ENCODE measurements around the gene TAS2R30. TPM values are rescaled to one million over a fixed set of nuclear protein-coding genes. Genes with fewer than 3 reads are reported as not detected.

TAS2R30 gene
- total and polyA plus RNA-seq, 2 donors (not counting 1 experiment from before 2014, with no cell fraction given), result 9.5 TPM; not detected in 1

GRCh38 chr12:11085419-11085818, 49.0 kb downstream of the TAS2R30 start:
- DNase-seq, result peak; percentile 22
- peaks cover 4% of the 10 kb centered on the region in 2 donors for H3K4me1 ChIP-seq (ENCODE audit: control insufficient read depth in 2 of 2, insufficient read depth in 2 of 2, low read length in 2 of 2)
- no peak overlapping the region for H2AFZ ChIP-seq (ENCODE audit: insufficient read depth, low read depth, low read length, poor library complexity, severe bottlenecking)
- CTCF ChIA-PET, result interaction anchor here (1.1 kb wide), 1 partner anchor 16 kb away, joined by 4 read pairs; no protein-coding TSS in a partner anchor
- Mint-ChIP-seq H3K27me3 (no peaks in the 10 kb centered on the region), H3K27ac (peak overlapping the region; percentile 41), H3K4me3 (no peak overlapping the region), H3K4me1 (peaks cover 9% of the 10 kb centered on the region), H3K9me3 (ENCODE audit: insufficient read depth) (peaks cover 4% of the 10 kb centered on the region)
- no peaks in the 10 kb centered on the region for H3K36me3 ChIP-seq (replicated peaks in 1 of 2; ENCODE audit: control extremely low read depth in 1 of 2, control insufficient read depth in 1 of 2, extremely low read depth in 1 of 2, insufficient read depth in 2 of 2, low read length in 1 of 2)
- H3K9ac ChIP-seq (ENCODE audit: low read length), result no peak overlapping the region
- intact Hi-C loops (cut with micrococcal nuclease), result no loop called here
- TF ChIP-seq EZH2 (IDR thresholded peaks at IDR 0.05; ENCODE audit: borderline replicate concordance, insufficient read depth, low read depth, low read length, poor library complexity, severe bottlenecking) (no peak), CTCF (IDR thresholded peaks at IDR 0.05) (no peak)
- H3K27me3 ChIP-seq (replicated peaks in 1 of 4; ENCODE audit: control extremely low read depth in 1 of 4, control insufficient read depth in 3 of 4, insufficient read depth in 4 of 4, low read length in 3 of 4), result no peaks in the 10 kb centered on the region
- peak overlapping the region in 1 of 2 donors; percentile 4 for H3K27ac ChIP-seq (ENCODE audit: low read length in 2 of 2)
- POLR2A ChIA-PET, result interaction anchor here (0.6 kb wide), 1 partner anchor 1640 kb away, joined by 4 read pairs; no protein-coding TSS in a partner anchor
- peaks cover 20% of the 10 kb centered on the region for H3K79me2 ChIP-seq (ENCODE audit: control insufficient read depth, insufficient read depth, low read length)
- no CpG with 5 or more reads among the region's 3 CpGs for WGBS (ENCODE audit: insufficient coverage)
- H3K4me2 ChIP-seq (replicated peaks; ENCODE audit: low read depth, low read length, poor library complexity, severe bottlenecking), result no peak overlapping the region
- peaks cover 0 to 4% (median 0%) of the 10 kb centered on the region in 3 donors for H3K9me3 ChIP-seq (ENCODE audit: control extremely low read depth in 1 of 3, control insufficient read depth in 2 of 3, insufficient read depth in 1 of 3, low read length in 2 of 3)
- H4K20me1 ChIP-seq (ENCODE audit: control insufficient read depth, insufficient read depth, low read length, poor library complexity, severe bottlenecking), result no peaks in the 10 kb centered on the region
- peak; percentile 45 for ATAC-seq (ENCODE audit: low read depth)
- H3K4me3 ChIP-seq (ENCODE audit: control extremely low read depth in 1 of 5, extremely low read depth in 1 of 5, insufficient read depth in 1 of 5, low read depth in 2 of 5, low read length in 4 of 5), result no peak overlapping the region

Small RNA genes lying within 50 kb of the gene (small RNA-seq; reads per million reads assigned to genes)
- gene AC018630.1 (ENCODE audit: insufficient read length, low read depth, low replicate concordance), result not detected

Other genes starting within 250 kb of the TAS2R30 start
- 0.96 and 1.9 TPM in 2 replicates for gene TAS2R13, start 225.1 kb downstream of the TAS2R30 start, total RNA-seq
- 0.06 TPM in 1 of 2 replicates, not detected in the other for gene TAS2R13, start 225.1 kb downstream of the TAS2R30 start, polyA plus RNA-seq
- not detected in 2 replicates for gene PRH2, start 205.4 kb downstream of the TAS2R30 start, total RNA-seq
- gene PRH2, start 205.4 kb downstream of the TAS2R30 start, polyA plus RNA-seq, result 0.89 and 2.6 TPM in 2 replicates
- gene TAS2R14, start 195.4 kb downstream of the TAS2R30 start, total RNA-seq, result 1.4 and 3.4 TPM in 2 replicates
- 2.8 and 4.3 TPM in 2 replicates for gene TAS2R14, start 195.4 kb downstream of the TAS2R30 start, polyA plus RNA-seq
- 1.9 and 2.0 TPM in 2 replicates for gene TAS2R50, start 147.7 kb downstream of the TAS2R30 start, total RNA-seq
- 0.28 and 0.46 TPM in 2 replicates for gene TAS2R50, start 147.7 kb downstream of the TAS2R30 start, polyA plus RNA-seq
- 3.4 and 4.0 TPM in 2 replicates for gene TAS2R20, start 136.3 kb downstream of the TAS2R30 start, total RNA-seq
- gene TAS2R20, start 136.3 kb downstream of the TAS2R30 start, polyA plus RNA-seq, result 1.0 and 1.7 TPM in 2 replicates
- gene TAS2R19, start 112.0 kb downstream of the TAS2R30 start, total RNA-seq, result 3.6 and 5.7 TPM in 2 replicates
- 0.34 and 0.42 TPM in 2 replicates for gene TAS2R19, start 112.0 kb downstream of the TAS2R30 start, polyA plus RNA-seq
- gene TAS2R31, start 103.2 kb downstream of the TAS2R30 start, total RNA-seq, result 5.0 and 5.7 TPM in 2 replicates
- 0.63 and 0.86 TPM in 2 replicates for gene TAS2R31, start 103.2 kb downstream of the TAS2R30 start, polyA plus RNA-seq
- gene TAS2R46, start 72.3 kb downstream of the TAS2R30 start, total RNA-seq, result 2.1 and 2.6 TPM in 2 replicates
- 0.13 and 0.32 TPM in 2 replicates for gene TAS2R46, start 72.3 kb downstream of the TAS2R30 start, polyA plus RNA-seq
- gene TAS2R43, start 42.3 kb downstream of the TAS2R30 start, total RNA-seq, result 4.8 and 5.0 TPM in 2 replicates
- 0.17 TPM in 1 of 2 replicates, not detected in the other for gene TAS2R43, start 42.3 kb downstream of the TAS2R30 start, polyA plus RNA-seq
- 9.6 and 10.1 TPM in 2 replicates for gene SMIM10L1, start 36.5 kb upstream of the TAS2R30 start, total RNA-seq
- 3.6 and 4.2 TPM in 2 replicates for gene SMIM10L1, start 36.5 kb upstream of the TAS2R30 start, polyA plus RNA-seq
- gene TAS2R42, start 52.3 kb upstream of the TAS2R30 start, total RNA-seq, result not detected in 2 replicates
- not detected in 2 replicates for gene TAS2R42, start 52.3 kb upstream of the TAS2R30 start, polyA plus RNA-seq
- not detected in 2 replicates for gene PRB3, start 135.1 kb upstream of the TAS2R30 start, total RNA-seq
- not detected in 2 replicates for gene PRB3, start 135.1 kb upstream of the TAS2R30 start, polyA plus RNA-seq
- not detected in 2 replicates for gene PRB4, start 175.8 kb upstream of the TAS2R30 start, total RNA-seq
- gene PRB4, start 175.8 kb upstream of the TAS2R30 start, polyA plus RNA-seq, result not detected in 2 replicates